IMR-90 (cell line): ENCODE data around the gene BRPF1. TPM values are rescaled to one million over a fixed set of nuclear protein-coding genes. Genes with fewer than 3 reads are reported as not detected.

Experiments
- ATAC-seq: fragments of 200-7000 bp; cut with Tn5 transposase; 2 replicates; pipeline ENCODE4 v1.9.1; 2020; ENCODE audit warnings: low read depth, mild to moderate bottlenecking, moderate library complexity
- BruUV-seq: library from RNA; stranded (reverse); fragments of 400-500 nt; replicated peaks from 2 replicates; lab custom pipeline; 2021; lab: Mats Ljungman, UMichigan
- CTCF ChIA-PET: fragments of 300-600 bp; formaldehyde crosslinking; extraction: SDS; loops from one replicate; lab custom pipeline; 2021; ENCODE audit warnings: antibody characterized with exemption; lab: Yijun Ruan, JAX
- POLR2A ChIA-PET: fragments of 300-600 bp; sonication (Branson Sonifier 250); formaldehyde crosslinking; loops from one replicate; lab custom pipeline; 2022; ENCODE audit warnings: antibody characterized with exemption; ENCODE audit not compliant: unreplicated experiment; lab: Charles Lee
- DNase-seq: peaks from one replicate; pipeline ENCODE4 v3.0.0; 2013
- H2AFZ ChIP-seq: replicated peaks from 2 replicates; pipeline ENCODE3; 2013; ENCODE audit warnings: low read length, mild to moderate bottlenecking; ENCODE audit not compliant: poor library complexity
- H2AK5ac ChIP-seq: 2 replicates; pipeline ENCODE4 v1.6.1; 2013; ENCODE audit warnings: low read depth, low read length, inconsistent platforms
- H2AK9ac ChIP-seq: replicated peaks from 2 replicates; pipeline ENCODE3; 2013; ENCODE audit warnings: mild to moderate bottlenecking, low read depth, low read length, moderate library complexity; ENCODE audit not compliant: poor library complexity
- H2BK120ac ChIP-seq: 2 replicates; pipeline ENCODE4 v1.6.1; 2013; ENCODE audit warnings: low read depth, low read length, inconsistent platforms
- H2BK15ac ChIP-seq: 3 replicates; pipeline ENCODE4 v1.6.1; 2013; ENCODE audit warnings: low read depth, low read length, inconsistent platforms
- H2BK20ac ChIP-seq: 2 replicates; pipeline ENCODE4 v1.6.1; 2013; ENCODE audit warnings: low read depth, mild to moderate bottlenecking, inconsistent platforms, low read length, moderate library complexity
- H2BK5ac ChIP-seq: 2 replicates; pipeline ENCODE4 v1.6.1; 2013; ENCODE audit warnings: mild to moderate bottlenecking, low read depth, low read length, inconsistent platforms; ENCODE audit not compliant: poor library complexity, severe bottlenecking
- H3K14ac ChIP-seq: replicated peaks from 2 replicates; pipeline ENCODE4 v1.6.1; 2013; ENCODE audit warnings: low read depth, low read length, inconsistent platforms
- H3K18ac ChIP-seq: 2 replicates; pipeline ENCODE4 v1.6.1; 2013; ENCODE audit warnings: low read depth, low read length, control low read depth
- H3K23ac ChIP-seq: 2 replicates; pipeline ENCODE4 v1.6.1; 2013; ENCODE audit warnings: low read depth, low read length, inconsistent platforms
- H3K27ac ChIP-seq: 2 replicates; pipeline ENCODE4 v1.5.1; 2013; ENCODE audit warnings: mild to moderate bottlenecking, control low read depth, low read length; ENCODE audit not compliant: insufficient read depth
- H3K27me3 ChIP-seq: 2 replicates; pipeline ENCODE4 v1.6.1; 2013; ENCODE audit warnings: low read length; ENCODE audit not compliant: control insufficient read depth, insufficient read depth
- H3K36me3 ChIP-seq: 2 replicates; pipeline ENCODE4 v1.6.1; 2013; ENCODE audit warnings: low read length, mixed read lengths; ENCODE audit not compliant: control insufficient read depth, insufficient read depth
- H3K4ac ChIP-seq: 2 replicates; pipeline ENCODE4 v1.6.1; 2013; ENCODE audit warnings: low read depth, low read length, inconsistent platforms
- H3K4me1 ChIP-seq: 2 replicates; pipeline ENCODE4 v1.6.1; 2013; ENCODE audit warnings: low read length, mixed read lengths; ENCODE audit not compliant: control insufficient read depth, insufficient read depth
- H3K4me2 ChIP-seq: 2 replicates; pipeline ENCODE4 v1.6.1; 2013; ENCODE audit warnings: low read depth, mild to moderate bottlenecking, control low read depth, low read length, moderate library complexity
- H3K4me3 ChIP-seq: 2 replicates; pipeline ENCODE4 v1.5.1; 2013; ENCODE audit warnings: low read depth, mild to moderate bottlenecking, control low read depth, low read length, moderate library complexity; ENCODE audit not compliant: insufficient read depth
- H3K56ac ChIP-seq: 2 replicates; pipeline ENCODE4 v1.6.1; 2013; ENCODE audit warnings: low read length, inconsistent platforms; ENCODE audit not compliant: insufficient read depth; ENCODE audit errors: extremely low read depth
- H3K79me1 ChIP-seq, 2 experiments: 2 replicates each; pipeline ENCODE4 v1.6.1; 2013; ENCODE audit warnings: low read length in 2 of 2, inconsistent platforms in 1 of 2, low read depth in 1 of 2
- H3K9ac ChIP-seq: 2 replicates; pipeline ENCODE4 v1.6.1; 2013; ENCODE audit warnings: low read depth, low read length, control low read depth
- H3K9me1 ChIP-seq: 2 replicates; pipeline ENCODE4 v1.6.1; 2013; ENCODE audit warnings: low read length, inconsistent platforms; ENCODE audit not compliant: insufficient read depth
- H3K9me3 ChIP-seq: 2 replicates; pipeline ENCODE4 v1.6.1; 2013; ENCODE audit warnings: low read length; ENCODE audit not compliant: control insufficient read depth, insufficient read depth
- H4K20me1 ChIP-seq: 2 replicates; pipeline ENCODE4 v1.6.1; 2013; ENCODE audit warnings: low read length, inconsistent platforms; ENCODE audit not compliant: insufficient read depth
- H4K5ac ChIP-seq: 2 replicates; pipeline ENCODE4 v1.6.1; 2013; ENCODE audit warnings: mild to moderate bottlenecking, low read depth, low read length, control low read depth
- H4K8ac ChIP-seq, 2 experiments: 2 replicates each; pipeline ENCODE4 v1.6.1; 2013; ENCODE audit warnings: low read depth in 2 of 2, low read length in 2 of 2, control low read depth in 1 of 2, inconsistent platforms in 1 of 2
- H4K91ac ChIP-seq: 2 replicates; pipeline ENCODE4 v1.6.1; 2013; ENCODE audit warnings: low read depth, low read length, inconsistent platforms; ENCODE audit not compliant: insufficient read depth
- CEBPB ChIP-seq: IDR thresholded peaks from 2 replicates; pipeline ENCODE4 v1.6.1; 2012; ENCODE audit warnings: low read depth, low read length, improper control_type of control experiment
- MAFK ChIP-seq: IDR thresholded peaks from 2 replicates; pipeline ENCODE4 v1.6.1; 2012; ENCODE audit warnings: low read depth, low read length, improper control_type of control experiment
- MAZ ChIP-seq: IDR thresholded peaks from 2 replicates; pipeline ENCODE4 v1.6.1; 2012; ENCODE audit warnings: low read depth, mild to moderate bottlenecking, low read length, improper control_type of control experiment, moderate library complexity, borderline replicate concordance
- MXI1 ChIP-seq: IDR thresholded peaks from 2 replicates; pipeline ENCODE4 v1.6.1; 2012; ENCODE audit warnings: low read depth, mild to moderate bottlenecking, low read length, moderate library complexity, borderline replicate concordance
- NFE2L2 ChIP-seq: fragments of 150-350 bp; IDR thresholded peaks from 2 replicates; pipeline ENCODE4 v1.6.1; 2016; ENCODE audit warnings: low read depth, mild to moderate bottlenecking, low read length
- POLR2A ChIP-seq: IDR thresholded peaks from 2 replicates; pipeline ENCODE4 v1.6.1; 2012; ENCODE audit warnings: mild to moderate bottlenecking, low read depth, low read length
- RAD21 ChIP-seq: IDR thresholded peaks from 2 replicates; pipeline ENCODE4 v1.6.1; 2012; ENCODE audit warnings: low read length, improper control_type of control experiment
- RCOR1 ChIP-seq: IDR thresholded peaks from 2 replicates; pipeline ENCODE4 v1.6.1; 2012; ENCODE audit warnings: mild to moderate bottlenecking, low read length, improper control_type of control experiment; ENCODE audit not compliant: insufficient replicate concordance
- SMC3 ChIP-seq: fragments of 150-350 bp; IDR thresholded peaks from 2 replicates; pipeline ENCODE4 v1.6.1; 2016; ENCODE audit warnings: low read depth, mild to moderate bottlenecking, antibody characterized with exemption, low read length, moderate library complexity
- WGBS, 2 experiments: methylation state at CpG; one replicate each; pipeline versions ENCODE4 v1.1.5 to v1.1.7; 2013; ENCODE audit warnings: missing lambda C conversion rate in 2 of 2; ENCODE audit not compliant: insufficient read length in 1 of 2; ENCODE audit errors: extremely low coverage in 2 of 2; 5-methylcytosine and 5-hydroxymethylcytosine counted together
- dilution Hi-C: fragments of 300-500 bp; cut with HindIII; formaldehyde crosslinking; loops from one replicate; pipeline ENCODE4 v1.14.3; 2018; ENCODE audit warnings: low sequenced_read_pairs; ENCODE audit not compliant: unreplicated experiment
- in situ Hi-C: fragments of 300-500 bp; cut with MboI; formaldehyde crosslinking; loops from 3 replicates; pipeline ENCODE4 v1.14.3; 2019; ENCODE audit warnings: low sequenced_read_pairs, inconsistent platforms, mixed read lengths
- intact Hi-C: fragments of 100-400 bp; cut with micrococcal nuclease; formaldehyde crosslinking; loops from 2 replicates; pipeline ENCODE4 v1.10.0; 2022
- polyA plus RNA-seq, 3 experiments: library from polyadenylated mRNA; depleted of rRNA; stranded (reverse); fragments of >200 nt; gene quantifications; 2 replicates each; pipeline ENCODE4 v1.2.3, GENCODE V29; 2012; ENCODE audit warnings: low replicate concordance in 1 of 3
- total RNA-seq: library from RNA; depleted of rRNA; stranded (reverse); fragments of >200 nt; gene quantifications from 2 replicates; pipeline ENCODE4 v1.2.3, GENCODE V29; 2012
- TF ChIP-seq, protein P1 (sequence below): fragments of 150-350 bp; IDR thresholded peaks from 2 replicates; pipeline ENCODE4 v1.6.1; 2017; ENCODE audit warnings: mild to moderate bottlenecking, antibody characterized with exemption, low read length, low read depth
- TF ChIP-seq, protein P2 (sequence below): fragments of 150-350 bp; IDR thresholded peaks from 2 replicates; pipeline ENCODE4 v1.6.1; 2016; ENCODE audit warnings: low read depth, mild to moderate bottlenecking, low read length, moderate library complexity, borderline replicate concordance
- TF ChIP-seq, protein P3 (sequence below): conservative IDR thresholded peaks from 2 replicates; pipeline ENCODE4 v1.5.1; 2012; ENCODE audit warnings: mild to moderate bottlenecking, low read depth, low read length, improper control_type of control experiment

BRPF1 gene
- total and polyA plus RNA-seq, 2 of the 4 experiments (the other 2 are of a cell fraction): 13.6 to 15.6 TPM

DNA sequence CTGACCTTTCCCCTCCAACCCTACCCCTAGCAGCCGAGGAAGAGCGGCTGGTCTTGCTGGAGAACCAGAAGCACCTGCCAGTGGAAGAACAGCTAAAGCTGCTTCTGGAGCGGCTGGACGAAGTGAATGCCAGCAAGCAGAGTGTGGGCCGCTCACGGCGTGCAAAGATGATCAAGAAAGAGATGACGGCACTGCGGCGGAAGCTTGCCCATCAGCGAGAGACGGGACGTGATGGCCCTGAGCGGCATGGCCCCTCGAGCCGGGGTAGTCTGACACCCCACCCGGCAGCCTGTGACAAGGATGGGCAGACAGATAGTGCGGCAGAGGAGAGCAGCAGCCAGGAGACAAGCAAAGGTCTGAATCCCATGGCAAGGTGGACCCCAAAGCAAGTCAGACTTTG, 12.0 kb downstream of the BRPF1 start:
- H3K14ac ChIP-seq: no peak overlapping the region
- no peaks in the 10 kb centered on the region for H3K27me3 ChIP-seq
- H3K9me3 ChIP-seq: no peaks in the 10 kb centered on the region
- BruUV-seq: no TSS peak
- no peak overlapping the region for H2AFZ ChIP-seq
- no peak overlapping the region for H2AK9ac ChIP-seq
- H3K56ac ChIP-seq: no peak overlapping the region
- H3K4me1 ChIP-seq: peaks cover 13% of the 10 kb centered on the region
- dilution Hi-C loops (no loop called here), in situ Hi-C loops (no loop called here), intact Hi-C loops (no loop called here)
- no peak overlapping the region for H3K4me2 ChIP-seq
- no peak overlapping the region for H3K4me3 ChIP-seq
- H3K9me1 ChIP-seq: peaks cover 11% of the 10 kb centered on the region
- TF ChIP-seq RAD21 (no peak), MAZ (no peak), POLR2A (no peak), SMC3 (no peak), MXI1 (no peak), RCOR1 (no peak), MAFK (no peak), CEBPB (no peak), NFE2L2 (no peak)
- TF ChIP-seq, protein P1, sequence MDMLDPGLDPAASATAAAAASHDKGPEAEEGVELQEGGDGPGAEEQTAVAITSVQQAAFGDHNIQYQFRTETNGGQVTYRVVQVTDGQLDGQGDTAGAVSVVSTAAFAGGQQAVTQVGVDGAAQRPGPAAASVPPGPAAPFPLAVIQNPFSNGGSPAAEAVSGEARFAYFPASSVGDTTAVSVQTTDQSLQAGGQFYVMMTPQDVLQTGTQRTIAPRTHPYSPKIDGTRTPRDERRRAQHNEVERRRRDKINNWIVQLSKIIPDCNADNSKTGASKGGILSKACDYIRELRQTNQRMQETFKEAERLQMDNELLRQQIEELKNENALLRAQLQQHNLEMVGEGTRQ: no peak
- TF ChIP-seq, protein P2, sequence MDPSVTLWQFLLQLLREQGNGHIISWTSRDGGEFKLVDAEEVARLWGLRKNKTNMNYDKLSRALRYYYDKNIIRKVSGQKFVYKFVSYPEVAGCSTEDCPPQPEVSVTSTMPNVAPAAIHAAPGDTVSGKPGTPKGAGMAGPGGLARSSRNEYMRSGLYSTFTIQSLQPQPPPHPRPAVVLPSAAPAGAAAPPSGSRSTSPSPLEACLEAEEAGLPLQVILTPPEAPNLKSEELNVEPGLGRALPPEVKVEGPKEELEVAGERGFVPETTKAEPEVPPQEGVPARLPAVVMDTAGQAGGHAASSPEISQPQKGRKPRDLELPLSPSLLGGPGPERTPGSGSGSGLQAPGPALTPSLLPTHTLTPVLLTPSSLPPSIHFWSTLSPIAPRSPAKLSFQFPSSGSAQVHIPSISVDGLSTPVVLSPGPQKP: no peak
- TF ChIP-seq, protein P3, sequence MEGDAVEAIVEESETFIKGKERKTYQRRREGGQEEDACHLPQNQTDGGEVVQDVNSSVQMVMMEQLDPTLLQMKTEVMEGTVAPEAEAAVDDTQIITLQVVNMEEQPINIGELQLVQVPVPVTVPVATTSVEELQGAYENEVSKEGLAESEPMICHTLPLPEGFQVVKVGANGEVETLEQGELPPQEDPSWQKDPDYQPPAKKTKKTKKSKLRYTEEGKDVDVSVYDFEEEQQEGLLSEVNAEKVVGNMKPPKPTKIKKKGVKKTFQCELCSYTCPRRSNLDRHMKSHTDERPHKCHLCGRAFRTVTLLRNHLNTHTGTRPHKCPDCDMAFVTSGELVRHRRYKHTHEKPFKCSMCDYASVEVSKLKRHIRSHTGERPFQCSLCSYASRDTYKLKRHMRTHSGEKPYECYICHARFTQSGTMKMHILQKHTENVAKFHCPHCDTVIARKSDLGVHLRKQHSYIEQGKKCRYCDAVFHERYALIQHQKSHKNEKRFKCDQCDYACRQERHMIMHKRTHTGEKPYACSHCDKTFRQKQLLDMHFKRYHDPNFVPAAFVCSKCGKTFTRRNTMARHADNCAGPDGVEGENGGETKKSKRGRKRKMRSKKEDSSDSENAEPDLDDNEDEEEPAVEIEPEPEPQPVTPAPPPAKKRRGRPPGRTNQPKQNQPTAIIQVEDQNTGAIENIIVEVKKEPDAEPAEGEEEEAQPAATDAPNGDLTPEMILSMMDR: no peak
- no peak overlapping the region for H3K9ac ChIP-seq
- WGBS, 2 experiments: 96% methylated on average over 18 of the region's 18 CpGs; no CpG with 5 or more reads in 1 of the 2 experiments
- DNase-seq: no peak
- no peak overlapping the region for H3K23ac ChIP-seq
- H2BK20ac ChIP-seq: no peak overlapping the region
- H4K5ac ChIP-seq: no peak overlapping the region
- H3K79me1 ChIP-seq: peaks cover 22 to 32% of the 10 kb centered on the region in 2 experiments
- no peak overlapping the region for H2AK5ac ChIP-seq
- no peak overlapping the region for H2BK5ac ChIP-seq
- no peak overlapping the region for H4K91ac ChIP-seq
- no peak overlapping the region for H3K4ac ChIP-seq
- peaks cover 86% of the 10 kb centered on the region for H3K36me3 ChIP-seq
- ATAC-seq: no peak
- peaks cover 6% of the 10 kb centered on the region; the same call in 1 of the 2 replicates for H4K20me1 ChIP-seq
- POLR2A ChIA-PET: no interaction called here
- CTCF ChIA-PET: no interaction called here
- no peak overlapping the region for H2BK120ac ChIP-seq
- H2BK15ac ChIP-seq: no peak overlapping the region
- no peak overlapping the region for H3K27ac ChIP-seq
- H3K18ac ChIP-seq: no peak overlapping the region
- H4K8ac ChIP-seq: no peak overlapping the region
